ENCODE results near the gene EVC.
"Not testable (repeated sequence)": the region's sequence is repeated elsewhere in the genome, so short reads cannot be mapped to it uniquely, and the experiment has no call there.

The EVC gene

GRCh38 chr4:5795580-5795979 lies 84.6 kb downstream of the EVC start:
- FAIRE-seq: no peak

- FAIRE-seq: no peak
Measured at GRCh38 chr4:5796976-5797375, 86.0 kb downstream of the EVC start.

GRCh38 chr4:5797866-5798265 lies 86.9 kb downstream of the EVC start:
- no peak for FAIRE-seq

- no peak for FAIRE-seq
Measured at GRCh38 chr4:5798462-5798861, 87.5 kb downstream of the EVC start.

GRCh38 chr4:5798946-5799345 lies 87.9 kb downstream of the EVC start:
- no peak for FAIRE-seq

GRCh38 chr4:5799406-5799805 lies 88.4 kb downstream of the EVC start:
- no peak for FAIRE-seq

- no peak for FAIRE-seq
Measured at GRCh38 chr4:5800496-5800895, 89.5 kb downstream of the EVC start.

GRCh38 chr4:5801696-5802095 lies 90.7 kb downstream of the EVC start:
- no peak for FAIRE-seq

- FAIRE-seq: no peak
Measured at GRCh38 chr4:5802565-5802964, 91.6 kb downstream of the EVC start.

GRCh38 chr4:5804656-5805055 lies 93.7 kb downstream of the EVC start:
- no peak for FAIRE-seq

GRCh38 chr4:5805270-5805669 lies 94.3 kb downstream of the EVC start:
- FAIRE-seq: no peak

- no peak for FAIRE-seq
Measured at GRCh38 chr4:5808081-5808741, 97.2 kb downstream of the EVC start.

GRCh38 chr4:5809216-5809776 lies 98.3 kb downstream of the EVC start:
- FAIRE-seq: no peak

- no peak for FAIRE-seq
Measured at GRCh38 chr4:5810151-5810550, 99.2 kb downstream of the EVC start.

- FAIRE-seq: no peak
Measured at GRCh38 chr4:5810770-5811430, 99.9 kb downstream of the EVC start.

- FAIRE-seq: not testable (repeated sequence)
Measured at GRCh38 chr4:5812057-5812456, 101.1 kb downstream of the EVC start.

GRCh38 chr4:5812506-5813229 lies 101.7 kb downstream of the EVC start:
- FAIRE-seq: peak; percentile 79

GRCh38 chr4:5813882-5814255 lies 102.9 kb downstream of the EVC start:
- no peak for FAIRE-seq

- no peak for FAIRE-seq
Measured at GRCh38 chr4:5814421-5814820, 103.4 kb downstream of the EVC start.

GRCh38 chr4:5815641-5816040 lies 104.6 kb downstream of the EVC start:
- no peak for FAIRE-seq

GRCh38 chr4:5816101-5816500 lies 105.1 kb downstream of the EVC start:
- FAIRE-seq: no peak

- FAIRE-seq: no peak
Measured at GRCh38 chr4:5816851-5817375, 105.9 kb downstream of the EVC start.

- FAIRE-seq: no peak
Measured at GRCh38 chr4:5821665-5822358, 110.8 kb downstream of the EVC start.
